ENCODE data around the gene LINGO3.

LINGO3 gene

GRCh38 chr19:2280633-2281264 lies 27.2 kb downstream of the LINGO3 start:
- DNase-seq = no peak

DNA sequence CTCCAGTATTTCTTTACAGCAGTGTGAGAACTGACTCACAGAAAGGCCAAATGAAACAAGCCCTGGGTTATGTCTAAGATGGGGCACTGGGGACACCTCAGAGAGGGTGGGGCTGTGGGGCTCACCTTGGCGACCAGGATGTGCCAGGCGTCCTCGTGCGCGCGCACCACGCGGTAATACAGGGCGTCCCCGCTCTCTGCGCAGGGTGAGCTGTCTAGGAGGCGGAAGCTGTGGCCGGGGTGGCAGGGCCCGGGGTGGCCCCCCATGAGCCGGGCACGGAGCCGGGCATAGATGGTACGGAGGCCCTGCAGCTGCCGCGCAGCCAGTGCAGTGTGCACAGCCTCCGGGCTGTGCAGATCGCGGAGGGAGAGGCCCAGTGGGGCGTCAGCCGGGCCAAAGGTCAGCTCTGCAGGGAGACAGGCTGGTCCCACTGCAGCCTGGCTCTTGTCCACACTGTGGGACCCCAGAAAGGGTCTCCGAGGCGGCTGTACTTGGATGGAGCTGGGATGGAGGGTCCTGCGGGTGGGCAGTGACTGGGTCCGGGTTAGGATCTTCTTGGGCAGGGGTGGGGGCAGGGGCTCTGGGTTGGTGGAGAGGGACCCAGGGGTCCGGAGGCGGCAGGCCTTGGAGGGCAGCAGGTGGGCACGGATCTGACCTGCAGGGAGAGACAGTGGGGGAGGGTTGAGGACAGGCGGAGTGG lies 29.3 kb downstream of the LINGO3 start:
- no peak for DNase-seq

DNA sequence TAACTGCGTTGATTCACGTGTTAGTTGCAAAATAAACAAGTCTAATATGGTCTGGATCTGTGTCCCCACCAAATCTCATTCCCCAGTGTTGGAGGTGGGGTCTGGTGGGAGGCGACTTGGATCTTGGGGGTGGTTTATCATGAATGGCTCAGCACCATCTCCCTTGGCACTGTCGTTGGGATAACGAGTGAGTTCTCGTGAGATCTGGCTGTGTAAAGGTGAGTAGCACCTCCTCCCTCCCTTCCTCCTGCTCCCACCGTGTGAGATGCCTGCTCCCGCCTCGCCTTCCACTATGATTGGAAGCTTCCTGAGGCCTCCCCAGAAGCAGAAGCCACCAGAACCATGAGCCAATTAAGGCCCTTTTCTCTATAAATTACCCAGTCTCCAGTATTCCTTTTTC lies 30.8 kb downstream of the LINGO3 start:
- no peak for DNase-seq

DNA sequence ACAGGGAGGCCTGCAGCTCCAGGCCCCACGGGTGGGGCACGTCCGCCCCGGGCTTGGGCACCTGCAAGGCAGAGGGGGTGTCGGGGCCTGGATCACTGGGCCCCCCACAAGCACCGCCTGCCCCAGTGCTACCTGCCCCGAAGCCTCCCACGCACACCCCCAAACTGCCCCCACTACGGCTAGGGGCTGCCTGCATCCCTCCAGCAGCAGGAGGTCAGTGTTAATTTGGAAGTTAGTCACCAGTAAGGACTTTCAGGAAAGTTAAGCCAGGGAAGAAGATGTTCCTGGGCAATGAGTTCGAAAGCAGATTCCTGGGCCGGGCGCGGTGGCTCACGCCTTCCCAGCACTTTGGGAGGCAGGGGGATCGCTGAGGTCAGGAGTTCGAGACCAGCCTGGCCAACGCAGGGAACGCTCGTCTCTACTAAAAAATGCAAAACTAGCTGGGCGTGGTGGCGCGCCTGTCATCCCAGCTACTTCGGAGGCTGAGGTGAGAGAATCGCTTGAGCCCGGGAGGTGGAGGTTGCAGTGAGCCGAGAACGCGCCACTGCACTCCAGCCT lies 31.4 kb downstream of the LINGO3 start:
- DNase-seq = no peak

GRCh38 chr19:2275588-2276428 lies 32.1 kb downstream of the LINGO3 start:
- DNase-seq = no peak

- DNase-seq = peak; percentile 24 to 70
Observed at GRCh38 chr19:2274931-2275535, 32.9 kb downstream of the LINGO3 start.

DNA sequence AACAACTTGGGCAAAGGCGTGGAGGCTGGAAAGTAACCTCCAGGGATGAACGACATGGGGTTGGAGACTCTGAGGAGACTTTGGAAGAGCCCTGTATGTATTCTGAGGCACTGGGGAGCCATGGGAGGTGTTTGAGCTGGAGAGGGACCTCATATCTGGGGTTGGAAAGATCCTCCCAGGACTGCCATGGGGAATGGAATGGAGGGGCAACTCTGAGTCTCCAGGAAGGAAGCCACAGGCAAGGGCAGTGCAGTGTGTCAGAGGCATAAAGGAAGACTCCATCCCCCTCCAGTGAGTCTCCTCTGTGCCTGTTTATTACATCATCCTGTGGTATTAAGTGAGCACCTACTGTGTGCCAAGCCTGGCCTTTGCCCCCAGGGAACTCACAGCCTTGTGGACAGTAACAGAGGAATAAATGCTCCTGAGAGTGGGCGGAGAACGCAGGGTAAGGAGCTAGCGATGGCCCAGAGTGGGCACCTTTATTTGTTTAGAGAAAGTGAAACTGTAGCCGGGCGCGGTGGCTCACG lies 33.7 kb downstream of the LINGO3 start:
- no peak for DNase-seq

- peak; percentile 25 to 74 for DNase-seq
Observed at GRCh38 chr19:2273356-2274184, 34.4 kb downstream of the LINGO3 start.

GRCh38 chr19:2271234-2272103 lies 36.5 kb downstream of the LINGO3 start:
- DNase-seq = no peak

GRCh38 chr19:2270423-2271233 lies 37.3 kb downstream of the LINGO3 start:
- peak; percentile 11 to 59 for DNase-seq

DNA sequence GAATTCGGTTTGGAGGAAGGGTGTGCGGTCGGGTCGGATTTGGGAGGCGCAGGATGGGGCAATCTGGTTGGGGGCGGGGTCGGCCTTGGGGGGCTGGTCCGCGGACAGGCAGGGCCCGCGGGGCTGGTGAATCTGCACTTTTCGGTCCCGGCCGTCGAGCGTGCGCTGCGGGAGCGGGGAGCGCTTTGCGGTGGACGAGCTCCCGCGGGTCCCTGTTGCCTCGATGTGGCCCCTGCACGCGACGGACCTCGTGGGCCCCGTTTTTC lies 37.9 kb downstream of the LINGO3 start:
- DNase-seq = no peak

- peak; percentile 83 to 97 for DNase-seq
Observed at GRCh38 chr19:2269244-2270156, 38.5 kb downstream of the LINGO3 start.

- DNase-seq = no peak
Observed at GRCh38 chr19:2268861-2269243, 39.1 kb downstream of the LINGO3 start.

GRCh38 chr19:2268480-2268830 lies 39.5 kb downstream of the LINGO3 start:
- no peak for DNase-seq

GRCh38 chr19:2266183-2266993 lies 41.6 kb downstream of the LINGO3 start:
- no peak for DNase-seq

GRCh38 chr19:2261438-2262172 lies 46.3 kb downstream of the LINGO3 start:
- no peak for DNase-seq

GRCh38 chr19:2260341-2260805 lies 47.6 kb downstream of the LINGO3 start:
- DNase-seq = no peak

All from NCI-H446 (cell line).